Endothelial cell of umbilical vein (primary cell): ENCODE data around the gene TBC1D9.

Experiments used
- EZH2 ChIP-seq: IDR thresholded peaks from 2 replicates; pipeline ENCODE4 v1.6.1; 2012; ENCODE audit warnings: borderline replicate concordance, low read depth, mild to moderate bottlenecking, moderate library complexity, low read length, inconsistent platforms; ENCODE audit not compliant: severe bottlenecking
- MYC ChIP-seq: IDR thresholded peaks from one replicate; pipeline ENCODE4 v1.6.1; 2011; ENCODE audit warnings: mild to moderate bottlenecking, low read depth, low read length
- POLR2A ChIP-seq: IDR thresholded peaks from 2 replicates; pipeline ENCODE4 v1.6.1; 2012; ENCODE audit warnings: low read depth, mild to moderate bottlenecking, control low read depth, low read length
- POLR2AphosphoS5 ChIP-seq: IDR thresholded peaks from 2 replicates; pipeline ENCODE4 v1.6.1; 2012; ENCODE audit warnings: low read depth, mild to moderate bottlenecking, control low read depth, low read length, moderate library complexity; ENCODE audit not compliant: insufficient read depth
- TF ChIP-seq, protein P1 (sequence below), 2 donors: IDR thresholded peaks; 1 replicate in 1 of 2; 2 replicates in 1 of 2; pipeline ENCODE4 v1.5.1; 2011; ENCODE audit warnings: low read length in 2 of 2, mild to moderate bottlenecking in 2 of 2, moderate library complexity in 2 of 2, control low read depth in 1 of 2, inconsistent platforms in 1 of 2, low read depth in 1 of 2; ENCODE audit not compliant: insufficient read depth in 1 of 2; ENCODE audit errors: extremely low read depth in 1 of 2

DNA sequence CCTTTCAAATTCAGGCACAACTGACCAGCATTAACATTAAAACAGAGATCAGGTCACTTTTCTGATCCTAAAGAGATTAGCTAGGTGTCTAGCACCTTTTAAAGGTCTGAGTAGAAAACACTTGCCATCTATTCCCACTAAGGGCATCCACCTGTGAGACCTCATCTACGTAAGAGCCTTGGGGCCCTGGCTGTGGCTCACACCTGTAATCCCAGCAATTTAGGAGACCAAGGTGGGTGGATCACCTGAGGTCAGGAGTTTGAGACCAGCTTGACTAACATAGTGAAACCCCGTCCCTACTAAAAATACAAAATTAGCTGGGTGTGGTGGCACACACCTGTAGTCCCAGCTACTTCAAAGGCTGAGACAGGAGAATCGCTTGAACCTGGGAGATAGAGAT lies 11.8 kb downstream of the TBC1D9 start:
- TF ChIP-seq, protein P1, sequence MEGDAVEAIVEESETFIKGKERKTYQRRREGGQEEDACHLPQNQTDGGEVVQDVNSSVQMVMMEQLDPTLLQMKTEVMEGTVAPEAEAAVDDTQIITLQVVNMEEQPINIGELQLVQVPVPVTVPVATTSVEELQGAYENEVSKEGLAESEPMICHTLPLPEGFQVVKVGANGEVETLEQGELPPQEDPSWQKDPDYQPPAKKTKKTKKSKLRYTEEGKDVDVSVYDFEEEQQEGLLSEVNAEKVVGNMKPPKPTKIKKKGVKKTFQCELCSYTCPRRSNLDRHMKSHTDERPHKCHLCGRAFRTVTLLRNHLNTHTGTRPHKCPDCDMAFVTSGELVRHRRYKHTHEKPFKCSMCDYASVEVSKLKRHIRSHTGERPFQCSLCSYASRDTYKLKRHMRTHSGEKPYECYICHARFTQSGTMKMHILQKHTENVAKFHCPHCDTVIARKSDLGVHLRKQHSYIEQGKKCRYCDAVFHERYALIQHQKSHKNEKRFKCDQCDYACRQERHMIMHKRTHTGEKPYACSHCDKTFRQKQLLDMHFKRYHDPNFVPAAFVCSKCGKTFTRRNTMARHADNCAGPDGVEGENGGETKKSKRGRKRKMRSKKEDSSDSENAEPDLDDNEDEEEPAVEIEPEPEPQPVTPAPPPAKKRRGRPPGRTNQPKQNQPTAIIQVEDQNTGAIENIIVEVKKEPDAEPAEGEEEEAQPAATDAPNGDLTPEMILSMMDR (IDR thresholded peaks at IDR 0.05; ENCODE audit: extremely low read depth in 1 of 2, insufficient read depth in 1 of 2, low read depth in 1 of 2, low read length in 2 of 2): no peak
- no peak for TF ChIP-seq MYC
- no peak for TF ChIP-seq EZH2
- no peak for TF ChIP-seq POLR2A
- TF ChIP-seq POLR2AphosphoS5: no peak
